Testis (tissue), 2 donors: ENCODE measurements around the gene RBKS.

Experiments
- POLR2A ChIP-seq: fragments of 450-650 bp; IDR thresholded peaks from one replicate; pipeline ENCODE4 v1.6.1; 2017; ENCODE audit warnings: antibody characterized with exemption, mild to moderate bottlenecking, moderate library complexity
- TF ChIP-seq, protein P1 (sequence below), 3 experiments: fragments of 450-650 bp in 2 of 3; fragments of 200-600 bp in 1 of 3; sonication (generic) in 1 of 3; IDR thresholded peaks; one replicate each; pipeline ENCODE4 v1.5.1; 2016 to 2019; ENCODE audit warnings: antibody characterized with exemption in 3 of 3, mild to moderate bottlenecking in 2 of 3, moderate library complexity in 1 of 3

- TF ChIP-seq, protein P1, sequence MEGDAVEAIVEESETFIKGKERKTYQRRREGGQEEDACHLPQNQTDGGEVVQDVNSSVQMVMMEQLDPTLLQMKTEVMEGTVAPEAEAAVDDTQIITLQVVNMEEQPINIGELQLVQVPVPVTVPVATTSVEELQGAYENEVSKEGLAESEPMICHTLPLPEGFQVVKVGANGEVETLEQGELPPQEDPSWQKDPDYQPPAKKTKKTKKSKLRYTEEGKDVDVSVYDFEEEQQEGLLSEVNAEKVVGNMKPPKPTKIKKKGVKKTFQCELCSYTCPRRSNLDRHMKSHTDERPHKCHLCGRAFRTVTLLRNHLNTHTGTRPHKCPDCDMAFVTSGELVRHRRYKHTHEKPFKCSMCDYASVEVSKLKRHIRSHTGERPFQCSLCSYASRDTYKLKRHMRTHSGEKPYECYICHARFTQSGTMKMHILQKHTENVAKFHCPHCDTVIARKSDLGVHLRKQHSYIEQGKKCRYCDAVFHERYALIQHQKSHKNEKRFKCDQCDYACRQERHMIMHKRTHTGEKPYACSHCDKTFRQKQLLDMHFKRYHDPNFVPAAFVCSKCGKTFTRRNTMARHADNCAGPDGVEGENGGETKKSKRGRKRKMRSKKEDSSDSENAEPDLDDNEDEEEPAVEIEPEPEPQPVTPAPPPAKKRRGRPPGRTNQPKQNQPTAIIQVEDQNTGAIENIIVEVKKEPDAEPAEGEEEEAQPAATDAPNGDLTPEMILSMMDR (IDR thresholded peaks at IDR 0.05), result no peak
- no peak for TF ChIP-seq POLR2A
These were observed 2.8 kb upstream of the RBKS start for GRCh38 chr2:27893006-27893405.
